Progenitor cell of endocrine pancreas (in vitro differentiated cells): ENCODE results near the gene LGR6. TPM values are rescaled to one million over a fixed set of nuclear protein-coding genes. Genes with fewer than 3 reads are reported as not detected.
A peak's percentile ranks its signal among the peaks of the same experiment; 100 is the strongest.

Source experiments
- DNase-seq: peaks from one replicate; pipeline ENCODE4 v3.0.0; 2021; ENCODE audit warnings: low spot score; ENCODE audit not compliant: unreplicated experiment
- H3K27ac Mint-ChIP-seq: 2 replicates; pipeline ENCODE4 v1.8.0; 2021; ENCODE audit warnings: mild to moderate bottlenecking, moderate library complexity, mixed read lengths
- H3K27me3 Mint-ChIP-seq: 2 replicates; pipeline ENCODE4 v1.8.0; 2021; ENCODE audit warnings: mixed read lengths
- H3K36me3 Mint-ChIP-seq: 2 replicates; pipeline ENCODE4 v1.8.0; 2022; ENCODE audit warnings: mixed read lengths; ENCODE audit not compliant: insufficient read depth
- H3K4me1 Mint-ChIP-seq: 2 replicates; pipeline ENCODE4 v1.8.0; 2021; ENCODE audit warnings: low read depth, mixed read lengths
- H3K4me3 Mint-ChIP-seq: 2 replicates; pipeline ENCODE4 v1.8.0; 2021; ENCODE audit warnings: low read depth, mild to moderate bottlenecking, moderate library complexity, mixed read lengths
- H3K9me3 Mint-ChIP-seq: 2 replicates; pipeline ENCODE4 v1.8.0; 2021; ENCODE audit warnings: low read depth, mixed read lengths
- total RNA-seq: library from RNA; stranded (reverse); gene quantifications from 2 replicates; pipeline ENCODE4 v1.2.1, GENCODE V29; 2021
- TF ChIP-seq, protein P1 (sequence below): fragments of 200-600 bp; sonication (generic); IDR thresholded peaks from one replicate; pipeline ENCODE4 v1.5.0; 2021; ENCODE audit warnings: antibody characterized with exemption, mild to moderate bottlenecking; ENCODE audit not compliant: unreplicated experiment

LGR6 gene
- total RNA-seq, 1 donor from 2014 or later = 0.50 TPM

DNA sequence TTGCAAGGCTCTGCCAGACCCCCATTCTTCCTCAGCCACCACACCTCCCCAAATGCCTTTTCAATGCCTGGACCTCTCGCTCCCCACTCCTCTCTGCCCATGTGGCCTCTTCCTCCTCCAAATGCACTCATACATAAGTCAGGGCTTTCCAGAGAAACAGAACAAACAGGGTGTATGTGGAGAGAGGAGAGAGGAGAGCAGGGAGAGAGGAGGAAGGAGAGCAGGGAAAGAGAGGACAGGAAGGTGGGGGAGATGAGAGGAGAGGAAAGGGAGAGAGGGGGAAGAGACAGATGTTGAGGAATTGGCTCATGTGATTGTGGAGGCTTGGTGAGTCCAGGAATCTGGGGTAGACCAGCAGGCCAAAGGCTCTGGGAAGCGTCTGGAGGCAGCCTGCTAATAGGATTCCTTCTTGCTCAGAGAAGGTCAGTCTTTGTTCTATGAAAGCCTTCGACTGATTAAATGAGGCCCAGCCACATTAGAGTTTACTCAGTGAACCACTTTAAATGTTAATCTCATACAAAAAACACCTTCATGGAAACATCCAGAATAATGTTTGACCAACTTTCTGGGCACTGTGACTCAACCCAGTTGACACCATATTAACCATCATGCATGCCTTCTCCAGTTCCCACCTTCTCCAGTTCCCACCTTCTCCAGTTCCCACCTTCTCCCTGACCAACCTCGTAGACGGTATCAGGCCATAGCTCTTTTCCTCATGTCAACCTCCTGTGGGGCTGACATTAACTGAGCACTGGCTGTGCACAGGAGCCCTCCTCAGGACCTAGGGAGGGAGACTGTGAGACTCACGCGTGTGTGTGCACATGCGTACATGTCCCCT lies 11.3 kb upstream of the LGR6 start:
- DNase-seq = no peak
- Mint-ChIP-seq H3K4me3 (no peak overlapping the region), H3K27me3 (peaks cover 31% of the 10 kb centered on the region), H3K4me1 (peaks cover 5% of the 10 kb centered on the region), H3K36me3 (no peaks in the 10 kb centered on the region), H3K27ac (no peak overlapping the region), H3K9me3 (no peaks in the 10 kb centered on the region)
- TF ChIP-seq, protein P1, sequence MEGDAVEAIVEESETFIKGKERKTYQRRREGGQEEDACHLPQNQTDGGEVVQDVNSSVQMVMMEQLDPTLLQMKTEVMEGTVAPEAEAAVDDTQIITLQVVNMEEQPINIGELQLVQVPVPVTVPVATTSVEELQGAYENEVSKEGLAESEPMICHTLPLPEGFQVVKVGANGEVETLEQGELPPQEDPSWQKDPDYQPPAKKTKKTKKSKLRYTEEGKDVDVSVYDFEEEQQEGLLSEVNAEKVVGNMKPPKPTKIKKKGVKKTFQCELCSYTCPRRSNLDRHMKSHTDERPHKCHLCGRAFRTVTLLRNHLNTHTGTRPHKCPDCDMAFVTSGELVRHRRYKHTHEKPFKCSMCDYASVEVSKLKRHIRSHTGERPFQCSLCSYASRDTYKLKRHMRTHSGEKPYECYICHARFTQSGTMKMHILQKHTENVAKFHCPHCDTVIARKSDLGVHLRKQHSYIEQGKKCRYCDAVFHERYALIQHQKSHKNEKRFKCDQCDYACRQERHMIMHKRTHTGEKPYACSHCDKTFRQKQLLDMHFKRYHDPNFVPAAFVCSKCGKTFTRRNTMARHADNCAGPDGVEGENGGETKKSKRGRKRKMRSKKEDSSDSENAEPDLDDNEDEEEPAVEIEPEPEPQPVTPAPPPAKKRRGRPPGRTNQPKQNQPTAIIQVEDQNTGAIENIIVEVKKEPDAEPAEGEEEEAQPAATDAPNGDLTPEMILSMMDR = no peak

DNA sequence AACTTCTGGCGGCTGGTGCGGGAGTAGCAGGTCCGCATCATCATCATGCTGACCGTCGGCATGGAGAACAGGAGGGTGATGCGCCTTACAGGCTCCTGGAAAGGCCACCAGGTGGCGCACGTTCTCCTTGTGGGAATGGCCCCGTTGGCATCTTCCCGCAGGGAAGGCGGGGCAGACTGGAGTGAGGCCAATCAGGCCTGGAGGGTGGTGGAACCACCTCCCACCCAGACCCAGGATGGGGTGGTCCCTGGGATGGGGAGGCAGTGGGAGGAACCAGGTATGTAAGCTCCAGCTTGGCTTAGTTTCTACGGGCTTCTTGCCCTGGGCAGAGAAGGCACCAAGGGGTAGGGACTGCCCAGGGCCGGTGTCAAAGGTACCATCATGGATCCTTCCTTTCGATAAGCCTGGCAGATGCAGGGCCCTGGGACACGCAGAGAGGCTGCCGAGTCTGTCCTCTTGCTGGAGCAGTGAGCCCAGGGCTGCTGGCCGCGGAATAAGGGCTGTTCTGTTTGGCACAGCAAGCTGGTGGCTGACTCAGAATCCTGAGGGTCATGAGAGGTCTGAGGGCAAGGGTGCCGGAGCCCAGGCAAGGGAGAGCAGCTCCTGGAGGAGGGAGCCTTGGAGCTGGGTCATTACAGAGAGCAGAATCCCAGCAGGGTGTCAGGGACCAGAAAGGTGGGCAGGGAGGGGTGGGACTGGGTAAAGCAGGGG lies 8.7 kb upstream of the LGR6 start:
- Mint-ChIP-seq H3K4me3 (no peak overlapping the region), H3K27me3 (peaks cover 22% of the 10 kb centered on the region), H3K36me3 (no peaks in the 10 kb centered on the region), H3K4me1 (peaks cover 5% of the 10 kb centered on the region), H3K9me3 (no peaks in the 10 kb centered on the region), H3K27ac (no peak overlapping the region)
- TF ChIP-seq, protein P1 = peak; percentile 91
- peak; percentile 85 for DNase-seq

DNA sequence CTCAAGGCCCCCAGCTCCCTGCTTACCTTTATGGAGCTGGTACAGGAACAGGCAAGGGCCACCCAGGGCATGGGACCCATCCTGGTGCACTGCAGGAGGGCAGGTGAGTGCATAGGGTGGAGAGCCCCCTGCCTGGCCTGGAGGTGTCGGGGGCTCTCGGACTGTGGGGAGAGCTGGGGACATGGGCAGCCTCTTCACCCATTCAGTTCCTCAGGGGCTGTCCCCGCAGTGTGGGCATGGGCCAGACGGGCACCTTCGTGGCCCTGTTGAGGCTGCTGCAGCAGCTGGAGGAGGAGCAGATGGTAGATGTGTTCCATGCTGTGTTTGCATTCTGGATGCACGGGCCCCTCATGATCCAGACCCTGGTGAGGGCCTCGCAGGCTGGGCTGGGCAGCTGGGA lies 7.3 kb upstream of the LGR6 start:
- Mint-ChIP-seq H3K36me3 (no peaks in the 10 kb centered on the region), H3K4me1 (peaks cover 7% of the 10 kb centered on the region), H3K27ac (no peak overlapping the region), H3K27me3 (peaks cover 20% of the 10 kb centered on the region), H3K9me3 (no peaks in the 10 kb centered on the region), H3K4me3 (no peak overlapping the region)
- no peak for DNase-seq
- TF ChIP-seq, protein P1 = no peak

DNA sequence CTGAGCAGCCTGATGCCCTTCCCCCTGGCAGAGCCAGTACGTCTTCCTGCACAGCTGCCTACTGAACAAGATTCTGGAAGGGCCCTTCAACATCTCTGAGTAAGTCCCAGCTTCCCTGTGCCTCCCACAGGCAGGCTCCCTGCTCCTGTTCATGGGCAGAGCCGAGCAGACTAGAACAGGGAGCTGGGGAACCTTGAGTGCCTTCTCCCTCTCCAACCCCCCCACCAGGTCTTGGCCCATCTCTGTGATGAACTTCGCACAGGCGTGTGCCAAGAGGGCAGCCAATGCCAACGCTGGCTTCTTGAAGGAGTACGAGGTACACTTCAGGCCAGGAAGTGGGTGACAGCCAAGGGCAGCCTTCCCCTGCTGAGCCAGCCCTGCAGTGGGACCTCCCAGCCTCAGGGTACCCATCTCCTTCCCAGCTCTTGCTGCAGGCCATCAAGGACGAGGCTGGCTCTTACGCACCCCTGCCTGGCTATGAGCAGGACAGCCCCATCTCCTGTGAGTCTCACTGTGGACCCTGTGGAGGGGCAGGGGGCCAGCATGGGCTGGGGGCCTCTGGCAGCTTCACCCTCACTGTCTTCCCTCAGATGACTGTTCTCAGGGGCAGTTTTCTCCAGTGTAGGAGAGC lies 6.4 kb upstream of the LGR6 start:
- no peak overlapping the region for H3K4me3 Mint-ChIP-seq
- no peak overlapping the region for H3K27ac Mint-ChIP-seq
- H3K27me3 Mint-ChIP-seq = peaks cover 20% of the 10 kb centered on the region
- no peaks in the 10 kb centered on the region for H3K9me3 Mint-ChIP-seq
- TF ChIP-seq, protein P1 = no peak
- no peaks in the 10 kb centered on the region for H3K36me3 Mint-ChIP-seq
- no peak for DNase-seq
- peaks cover 7% of the 10 kb centered on the region for H3K4me1 Mint-ChIP-seq

DNA sequence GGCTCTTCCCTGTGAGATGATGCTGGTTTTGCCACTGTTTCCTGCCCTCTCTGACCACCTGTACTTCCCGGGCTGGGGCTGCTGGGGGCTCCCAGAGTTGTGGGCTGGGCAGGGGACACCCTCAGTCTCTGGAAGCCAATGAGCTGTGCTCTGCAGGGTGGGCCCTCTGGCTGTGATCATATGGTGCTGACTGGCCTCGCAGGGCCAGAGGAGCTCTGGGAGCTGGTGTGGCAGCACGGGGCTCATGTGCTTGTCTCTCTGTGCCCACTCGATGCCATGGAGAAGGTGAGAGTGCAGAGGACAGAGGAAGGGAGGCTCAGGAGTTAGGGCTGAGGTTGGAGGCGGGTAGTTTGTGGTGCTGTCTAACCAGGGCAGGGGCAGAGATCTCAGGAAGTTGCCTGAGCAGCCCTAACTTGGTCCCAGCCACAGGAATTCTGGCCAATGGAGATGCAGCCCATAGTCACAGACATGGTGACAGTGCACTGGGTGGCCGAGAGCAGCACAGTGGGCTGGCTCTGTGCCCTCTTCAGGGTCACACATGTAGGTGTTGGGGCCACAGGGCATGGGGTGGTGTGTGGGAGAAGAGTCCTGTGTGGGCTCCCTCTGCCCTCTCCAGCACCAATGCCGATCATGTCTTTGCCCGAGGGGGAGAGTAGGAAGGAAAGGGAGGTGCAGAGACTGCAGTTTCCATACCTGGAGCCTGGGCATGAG lies 5.7 kb upstream of the LGR6 start:
- Mint-ChIP-seq H3K27ac (no peak overlapping the region), H3K27me3 (peaks cover 20% of the 10 kb centered on the region), H3K36me3 (no peaks in the 10 kb centered on the region), H3K9me3 (no peaks in the 10 kb centered on the region), H3K4me3 (no peak overlapping the region), H3K4me1 (peaks cover 7% of the 10 kb centered on the region)
- TF ChIP-seq, protein P1 = no peak
- DNase-seq = no peak
